B cell (primary cell): ENCODE results near the gene RNF215. TPM values are rescaled to one million over a fixed set of nuclear protein-coding genes. Genes with fewer than 3 reads are reported as not detected.

Experiments used
- ATAC-seq: fragments of 200-7000 bp; cut with Tn5 transposase; one replicate; pipeline ENCODE4 v1.10.0; 2021; ENCODE audit warnings: low read depth, mild to moderate bottlenecking, moderate number of reproducible peaks, moderate library complexity
- CTCF ChIA-PET: fragments of 350-600 bp; sonication (Branson Sonifier 250); formaldehyde crosslinking; loops from one replicate; lab custom pipeline; 2021; ENCODE audit warnings: antibody characterized with exemption, inconsistent platforms; lab: Charles Lee
- POLR2A ChIA-PET: fragments of 350-600 bp; sonication (Branson Sonifier 250); formaldehyde crosslinking; loops from one replicate; lab custom pipeline; 2021; ENCODE audit warnings: antibody characterized with exemption; lab: Charles Lee
- DNase-seq: peaks from one replicate; pipeline ENCODE4 v3.0.0; 2013
- H2AFZ ChIP-seq: 2 replicates; pipeline ENCODE4 v1.6.1; 2012; ENCODE audit warnings: mild to moderate bottlenecking, low read depth, low read length; ENCODE audit not compliant: insufficient read depth, poor library complexity, severe bottlenecking
- H3K27ac ChIP-seq, 2 donors: 1 replicate in 1 of 2; 2 replicates in 1 of 2; pipeline ENCODE4 v1.5.1; 2012 to 2013; ENCODE audit warnings: low read length in 2 of 2, mild to moderate bottlenecking in 2 of 2, moderate library complexity in 1 of 2
- H3K27me3 ChIP-seq, 4 experiments: fragments of 200-600 bp in 1 of 4; sonication (generic) in 1 of 4; replicated peaks in 1 of 4; 1 replicate in 2 of 4; 2 replicates in 2 of 4; pipeline versions ENCODE4 v1.6.1 to v1.7.0; 2013 to 2016; ENCODE audit warnings: low read length in 3 of 4, mild to moderate bottlenecking in 2 of 4, mixed read lengths in 1 of 4, moderate library complexity in 1 of 4; ENCODE audit not compliant: insufficient read depth in 4 of 4, control insufficient read depth in 3 of 4; ENCODE audit errors: control extremely low read depth in 1 of 4
- H3K36me3 ChIP-seq, 2 experiments: replicated peaks in 1 of 2; 1 replicate in 1 of 2; 2 replicates in 1 of 2; pipeline versions ENCODE4 v1.6.1 to v1.7.1; 2013; ENCODE audit warnings: low read length in 1 of 2; ENCODE audit not compliant: insufficient read depth in 2 of 2, control insufficient read depth in 1 of 2; ENCODE audit errors: control extremely low read depth in 1 of 2, extremely low read depth in 1 of 2
- H3K4me1 ChIP-seq, 2 donors: fragments of 200-600 bp in 1 of 2; sonication (generic) in 1 of 2; 1 replicate in 1 of 2; 2 replicates in 1 of 2; pipeline versions ENCODE4 v1.5.1 to v1.6.1; 2013 to 2017; ENCODE audit warnings: low read length in 2 of 2; ENCODE audit not compliant: control insufficient read depth in 2 of 2, insufficient read depth in 2 of 2
- H3K4me2 ChIP-seq: replicated peaks from 2 replicates; pipeline ENCODE3; 2012; ENCODE audit warnings: mild to moderate bottlenecking, low read depth, low read length; ENCODE audit not compliant: poor library complexity, severe bottlenecking
- H3K4me3 ChIP-seq, 5 experiments: fragments of 200-600 bp in 1 of 5; sonication (generic) in 1 of 5; 1 replicate in 3 of 5; 2 replicates in 2 of 5; pipeline versions ENCODE4 v1.5.1 to v1.7.0; 2011 to 2016; ENCODE audit warnings: low read length in 4 of 5, mild to moderate bottlenecking in 4 of 5, low read depth in 2 of 5, control low read depth in 1 of 5, moderate library complexity in 1 of 5; ENCODE audit not compliant: insufficient read depth in 1 of 5; ENCODE audit errors: control extremely low read depth in 1 of 5, extremely low read depth in 1 of 5
- H3K79me2 ChIP-seq: fragments of 200-600 bp; sonication (generic); one replicate; pipeline ENCODE4 v1.6.0; 2016; ENCODE audit warnings: low read length; ENCODE audit not compliant: control insufficient read depth, insufficient read depth
- H3K9ac ChIP-seq: fragments of 200-600 bp; sonication (generic); 2 replicates; pipeline ENCODE4 v1.6.1; 2017; ENCODE audit warnings: mild to moderate bottlenecking, low read length, moderate library complexity
- H3K9me3 ChIP-seq, 3 donors: one replicate each; pipeline versions ENCODE4 v1.6.1 to v1.7.1; 2013; ENCODE audit warnings: low read length in 2 of 3; ENCODE audit not compliant: control insufficient read depth in 2 of 3, insufficient read depth in 1 of 3; ENCODE audit errors: control extremely low read depth in 1 of 3
- H4K20me1 ChIP-seq: 2 replicates; pipeline ENCODE4 v1.6.0; 2012; ENCODE audit warnings: mild to moderate bottlenecking, low read length; ENCODE audit not compliant: insufficient read depth, control insufficient read depth, poor library complexity, severe bottlenecking
- H3K27ac Mint-ChIP-seq: one replicate; pipeline ENCODE4 v1.8.0; 2021; ENCODE audit warnings: mixed read lengths
- H3K27me3 Mint-ChIP-seq: one replicate; pipeline ENCODE4 v1.8.0; 2021; ENCODE audit warnings: mixed read lengths
- H3K4me1 Mint-ChIP-seq: one replicate; pipeline ENCODE4 v1.8.0; 2021; ENCODE audit warnings: mixed read lengths
- H3K4me3 Mint-ChIP-seq: one replicate; pipeline ENCODE4 v1.8.0; 2021; ENCODE audit warnings: mixed read lengths
- H3K9me3 Mint-ChIP-seq: one replicate; pipeline ENCODE4 v1.8.0; 2022; ENCODE audit warnings: mixed read lengths; ENCODE audit not compliant: insufficient read depth
- CTCF ChIP-seq: fragments of 200-600 bp; IDR thresholded peaks from one replicate; pipeline ENCODE4 v1.8.0; 2022; ENCODE audit warnings: antibody characterized with exemption, mild to moderate bottlenecking
- EZH2 ChIP-seq: IDR thresholded peaks from 2 replicates; pipeline ENCODE4 v1.6.1; 2012; ENCODE audit warnings: borderline replicate concordance, low read depth, mild to moderate bottlenecking, moderate library complexity, low read length; ENCODE audit not compliant: insufficient read depth, poor library complexity, severe bottlenecking
- WGBS: methylation state at CpG from one replicate; pipeline ENCODE4 v1.1.5; 2013; ENCODE audit warnings: missing lambda C conversion rate; ENCODE audit not compliant: insufficient coverage; 5-methylcytosine and 5-hydroxymethylcytosine counted together
- intact Hi-C: fragments of 100-400 bp; cut with micrococcal nuclease; formaldehyde crosslinking; loops from one replicate; pipeline ENCODE4 v1.10.0; 2022
- polyA plus RNA-seq: library from polyadenylated mRNA; depleted of rRNA; stranded (reverse); fragments of >200 nt; gene quantifications from 2 replicates; pipeline ENCODE4 v1.2.3, GENCODE V29; 2012
- total RNA-seq, 2 donors: library from RNA; stranded (reverse); fragments of 120-200 nt in 1 of 2; gene quantifications; 1 replicate in 1 of 2; 2 replicates in 1 of 2; pipeline versions ENCODE4 v1.2.3 to v1.2.4, GENCODE V29; 2013 to 2022

RNF215 gene
- total and polyA plus RNA-seq, 2 donors (not counting 1 experiment from before 2014, with no cell fraction given) = 8.8 to 18.6 TPM

- no peaks in the 10 kb centered on the region for H3K36me3 ChIP-seq
- peak within 1 kb of the TSS; percentile 78 to 89 for H3K27ac ChIP-seq
- peak within 1 kb of the TSS; percentile 91 for H3K4me2 ChIP-seq
- no peaks in the 10 kb centered on the region for H3K27me3 ChIP-seq
- peak within 1 kb of the TSS; percentile 96 for H2AFZ ChIP-seq
- Mint-ChIP-seq H3K27me3 (no peaks in the 10 kb centered on the region), H3K4me3 (peak within 1 kb of the TSS; percentile 99), H3K9me3 (no peaks in the 10 kb centered on the region), H3K27ac (peak within 1 kb of the TSS; percentile 100), H3K4me1 (peaks cover 48% of the 10 kb centered on the region)
- peaks cover 11% of the 10 kb centered on the region for H3K79me2 ChIP-seq
- TF ChIP-seq EZH2 (no peak), CTCF (no peak)
- peak within 1 kb of the TSS; percentile 54 to 84 (median 81) for H3K4me3 ChIP-seq
- no peaks in the 10 kb centered on the region for H4K20me1 ChIP-seq
- ChIA-PET POLR2A (interaction anchor here (0.7 to 1.2 kb wide), 3 partner anchors 12 to 137 kb away, joined by 3 to 7 read pairs (median 3); partner anchors contain the start of gene CASTOR1), CTCF (interaction anchor here (0.7 to 7.0 kb wide), 10 partner anchors 10 to 162 kb away, joined by 3 to 94 read pairs (median 6); partner anchors contain the start of genes CASTOR1 and RNF215)
- intact Hi-C loops = loop anchor here (1.0 to 10.0 kb wide), 6 partner anchors 10 to 1541 kb away; partner anchors contain the start of genes MORC2, TUG1 and ZNRF3
- ATAC-seq = no peak
- H3K9ac ChIP-seq = peak within 1 kb of the TSS; percentile 93
- H3K4me1 ChIP-seq = peaks cover 22 to 40% of the 10 kb centered on the region in 2 donors
- 3% methylated on average over 56 of the region's 61 CpGs for WGBS
- peak; percentile 67 for DNase-seq
- H3K9me3 ChIP-seq = peaks cover 0 to 8% (median 0%) of the 10 kb centered on the region in 3 donors
These were observed 38.6 kb upstream of the RNF215 start, which contains the start of gene MTFP1 for GRCh38 chr22:30425616-30426387. MTFP1 (plus strand) TSS chr22:30425768; CDS start chr22:30425880, 112 bp downstream.
